NCI-H446 treated with DMSO at 0.1 percent for 48 hours (cell line): ENCODE results near the gene IFT22.
"Not testable (repeated sequence)": the region's sequence is repeated elsewhere in the genome, so short reads cannot be mapped to it uniquely, and the experiment has no call there.

Experiments used
- DNase-seq: peaks from one replicate; lab custom pipeline; 2025; lab: John Stamatoyannopoulos, UW

The IFT22 gene

DNA sequence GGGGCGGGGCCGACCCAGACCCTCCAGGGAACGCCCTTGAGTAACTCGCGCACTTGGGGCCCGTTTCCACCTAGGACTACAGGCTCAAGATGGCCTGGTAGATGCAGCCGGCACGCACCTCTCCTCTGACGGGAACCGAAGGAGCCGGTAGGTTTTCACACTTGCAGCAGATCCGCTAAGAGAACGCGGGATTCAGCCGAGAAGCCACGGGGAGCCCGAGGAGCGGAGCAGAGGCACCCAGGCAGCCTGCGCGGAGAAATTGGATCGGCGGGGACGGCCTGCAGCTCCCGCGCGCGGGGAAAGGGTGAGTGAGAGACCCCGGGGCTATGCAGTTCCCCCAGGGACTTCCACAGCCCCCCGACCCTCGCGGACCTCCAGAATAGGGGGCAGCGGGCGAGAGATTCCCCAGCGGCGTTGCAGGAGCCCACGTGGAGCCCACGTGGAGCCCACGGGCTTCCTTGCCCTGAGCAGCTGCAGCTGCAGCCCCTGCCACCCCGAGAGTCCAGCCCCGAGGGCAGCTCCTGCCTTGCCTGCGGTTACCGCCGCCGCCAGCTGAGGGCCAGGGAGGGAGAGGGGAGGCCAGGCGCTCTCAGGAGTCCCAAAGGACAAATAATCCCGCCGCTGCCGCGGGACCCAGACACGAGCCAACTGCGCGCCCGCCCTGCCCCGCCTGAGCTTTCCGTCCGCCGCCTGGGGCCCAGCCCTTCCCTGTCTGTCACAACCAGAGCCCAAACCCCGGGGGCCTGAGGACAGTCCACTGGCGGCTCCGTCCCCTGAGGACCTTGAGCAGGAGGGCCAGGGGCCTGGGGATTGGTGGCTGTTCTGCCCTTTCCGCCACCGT is 13.1 kb downstream of the IFT22 start:
- DNase-seq, result peak; percentile 16

DNA sequence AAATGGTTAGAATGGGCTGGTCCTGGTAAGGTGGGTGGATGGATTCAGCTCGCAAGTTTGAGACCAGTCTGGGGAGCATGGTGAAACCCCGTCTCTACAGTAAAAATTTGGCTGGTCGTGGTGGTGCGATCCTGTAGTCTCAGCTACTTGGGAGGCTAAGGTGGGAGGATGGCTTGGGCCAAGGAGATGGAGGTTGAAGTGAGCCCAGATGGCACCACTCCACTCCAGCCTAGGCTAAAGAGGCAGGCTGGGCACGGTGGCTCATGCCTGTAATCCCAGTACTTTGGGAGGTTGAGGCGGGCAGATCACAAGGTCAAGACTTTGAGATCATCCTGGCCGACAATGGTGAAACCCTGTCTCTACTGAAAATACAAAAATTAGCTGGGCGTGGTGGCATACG is 15.3 kb downstream of the IFT22 start:
- no peak for DNase-seq

DNA sequence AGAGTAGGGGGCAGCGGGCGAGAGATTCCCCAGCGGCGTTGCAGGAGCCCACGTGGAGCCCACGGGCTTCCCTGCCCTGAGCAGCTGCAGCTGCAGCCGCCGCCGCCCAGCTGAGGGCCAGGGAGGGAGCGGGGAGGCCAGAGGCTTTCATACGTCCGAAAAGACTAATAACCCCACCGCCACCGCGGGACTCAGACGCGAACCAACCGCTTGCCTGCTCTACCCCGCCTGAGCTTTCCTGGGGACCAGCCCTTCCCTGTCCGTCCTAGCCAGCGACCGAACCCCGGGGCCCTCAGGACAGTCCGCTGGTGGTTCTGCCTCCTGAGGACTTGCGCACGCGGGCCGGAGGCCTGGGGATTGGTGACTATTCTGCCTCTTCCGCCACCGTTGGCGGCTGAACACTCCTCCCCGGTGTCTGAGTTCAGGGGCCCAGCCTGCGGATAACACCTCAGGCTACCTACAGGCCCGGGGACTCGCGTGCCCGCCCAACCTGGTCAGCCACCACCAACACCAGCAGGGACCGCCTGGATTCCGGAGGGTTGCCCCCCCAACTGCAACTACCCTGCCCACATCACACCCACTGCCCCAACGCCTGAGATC is 18.4 kb downstream of the IFT22 start:
- no peak for DNase-seq

DNA sequence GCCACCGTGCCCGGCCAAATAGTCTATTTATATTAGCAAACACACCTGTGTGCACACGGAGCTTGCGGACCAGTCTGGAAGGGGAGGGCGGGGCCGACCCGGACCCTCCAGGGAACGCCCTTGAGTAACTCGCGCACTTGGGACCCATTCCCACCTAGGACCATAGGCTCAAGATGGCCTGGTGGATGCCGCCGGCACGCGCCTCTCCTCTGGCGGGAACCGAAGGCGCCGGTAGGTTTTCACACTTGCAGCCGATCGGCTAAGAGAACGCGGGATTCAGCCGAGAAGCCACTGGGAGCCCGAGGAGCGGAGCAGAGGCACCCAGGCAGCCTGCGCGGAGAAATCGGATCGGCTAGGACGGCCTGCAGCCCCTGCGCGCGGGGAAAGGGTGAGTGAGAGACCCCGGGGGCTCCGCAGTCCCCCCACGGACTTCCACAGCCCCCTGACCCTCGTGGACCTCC is 18.9 kb downstream of the IFT22 start:
- DNase-seq, result no peak

DNA sequence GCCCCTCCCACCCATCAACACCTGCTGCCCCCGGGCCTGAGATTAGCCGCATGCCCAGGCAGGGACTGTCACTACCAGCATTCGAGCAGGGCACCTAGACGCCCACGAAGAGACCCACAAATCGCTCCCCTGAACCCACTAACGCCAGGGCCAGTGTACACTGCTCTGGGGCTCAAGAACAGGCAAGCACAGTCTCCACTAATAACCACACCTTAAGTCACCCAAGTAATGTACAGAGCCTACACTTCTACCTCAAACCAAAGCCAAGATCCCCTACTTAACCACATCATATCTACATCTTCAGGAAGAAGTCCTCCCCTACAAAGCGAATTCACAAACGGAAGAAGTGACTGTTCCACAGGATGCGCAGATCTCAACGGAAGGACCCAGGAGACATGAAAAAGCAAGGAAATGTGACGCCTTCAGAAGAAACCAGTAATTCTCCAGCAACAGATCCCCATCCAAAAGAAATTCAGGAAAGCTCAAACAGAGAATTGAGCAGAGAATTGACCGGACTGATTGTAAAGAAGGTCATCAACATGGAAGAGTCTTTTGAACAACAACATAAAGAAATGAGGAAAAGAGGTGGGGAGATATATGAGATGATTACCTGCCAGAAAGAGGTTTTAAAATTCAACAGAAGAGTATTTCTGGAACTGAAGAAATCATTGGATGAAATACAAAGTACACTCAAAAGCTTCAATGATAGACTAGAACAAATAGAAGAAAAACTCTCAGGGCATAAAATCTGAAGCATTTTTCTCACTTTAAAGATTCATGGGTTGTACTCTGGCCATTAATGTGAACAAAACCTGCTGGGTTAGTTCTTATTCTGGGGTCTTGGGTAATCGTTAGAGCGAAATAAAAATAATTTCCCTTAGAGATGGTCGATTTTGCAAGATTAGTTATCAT is 20.9 kb downstream of the IFT22 start:
- no peak for DNase-seq

DNA sequence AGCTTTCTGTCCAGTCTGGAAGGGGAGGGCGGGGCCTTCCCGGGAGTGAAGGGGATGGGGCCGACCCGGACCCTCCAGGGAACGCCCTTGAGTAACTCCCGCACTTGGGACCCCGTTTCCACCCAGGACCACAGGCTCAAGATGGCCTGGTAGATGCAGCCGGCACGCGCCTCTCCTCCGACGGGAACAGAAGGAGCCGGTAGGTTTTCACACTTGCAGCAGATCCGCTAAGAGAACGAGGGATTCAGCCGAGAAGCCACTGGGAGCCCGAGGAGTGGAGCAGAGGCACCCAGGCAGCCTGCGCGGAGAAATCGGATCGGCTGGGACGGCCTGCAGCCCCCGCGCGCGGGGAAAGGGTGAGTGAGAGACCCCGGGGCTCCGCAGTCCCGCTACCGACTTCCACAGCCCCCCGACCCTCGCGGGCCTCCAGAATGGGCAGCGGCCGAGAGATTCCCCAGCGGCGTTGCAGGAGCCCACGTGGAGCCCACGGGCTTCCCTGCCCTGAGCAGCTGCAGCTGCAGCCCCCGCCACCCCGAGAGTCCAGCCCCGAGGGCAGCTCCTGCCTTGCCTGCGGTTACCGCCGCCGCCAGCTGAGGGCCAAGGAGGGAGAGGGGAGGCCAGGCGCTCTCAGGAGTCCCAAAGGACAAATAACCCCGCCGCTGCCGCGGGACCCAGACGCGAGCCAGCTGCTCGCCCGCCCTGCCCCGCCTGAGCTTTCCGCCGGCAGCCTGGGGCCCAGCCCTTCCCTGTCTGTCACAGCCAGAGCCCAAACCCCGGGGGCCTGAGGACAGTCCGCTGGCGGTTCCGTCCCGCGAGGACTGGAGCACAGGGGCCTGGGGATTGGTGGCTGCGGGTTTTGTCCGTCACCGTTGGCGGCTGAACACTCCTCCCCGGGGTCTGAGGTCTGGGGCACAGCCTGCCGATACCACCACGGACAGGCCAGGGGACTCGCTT is 21.8 kb downstream of the IFT22 start:
- DNase-seq, result no peak

DNA sequence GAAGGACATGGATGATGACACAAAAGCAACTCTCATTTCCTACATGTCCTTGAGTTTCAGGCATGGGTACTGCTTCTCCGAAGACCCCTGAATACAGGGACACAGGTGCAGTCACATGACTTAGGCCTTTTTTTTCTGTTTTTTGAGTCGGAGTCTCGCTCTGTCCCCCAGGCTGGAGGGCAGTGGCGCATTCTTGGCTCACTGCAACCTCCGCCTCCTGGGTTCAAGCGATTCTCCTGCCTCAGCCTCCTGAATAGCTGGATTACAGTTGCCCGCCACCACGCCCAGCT is 26.8 kb downstream of the IFT22 start:
- no peak for DNase-seq

DNA sequence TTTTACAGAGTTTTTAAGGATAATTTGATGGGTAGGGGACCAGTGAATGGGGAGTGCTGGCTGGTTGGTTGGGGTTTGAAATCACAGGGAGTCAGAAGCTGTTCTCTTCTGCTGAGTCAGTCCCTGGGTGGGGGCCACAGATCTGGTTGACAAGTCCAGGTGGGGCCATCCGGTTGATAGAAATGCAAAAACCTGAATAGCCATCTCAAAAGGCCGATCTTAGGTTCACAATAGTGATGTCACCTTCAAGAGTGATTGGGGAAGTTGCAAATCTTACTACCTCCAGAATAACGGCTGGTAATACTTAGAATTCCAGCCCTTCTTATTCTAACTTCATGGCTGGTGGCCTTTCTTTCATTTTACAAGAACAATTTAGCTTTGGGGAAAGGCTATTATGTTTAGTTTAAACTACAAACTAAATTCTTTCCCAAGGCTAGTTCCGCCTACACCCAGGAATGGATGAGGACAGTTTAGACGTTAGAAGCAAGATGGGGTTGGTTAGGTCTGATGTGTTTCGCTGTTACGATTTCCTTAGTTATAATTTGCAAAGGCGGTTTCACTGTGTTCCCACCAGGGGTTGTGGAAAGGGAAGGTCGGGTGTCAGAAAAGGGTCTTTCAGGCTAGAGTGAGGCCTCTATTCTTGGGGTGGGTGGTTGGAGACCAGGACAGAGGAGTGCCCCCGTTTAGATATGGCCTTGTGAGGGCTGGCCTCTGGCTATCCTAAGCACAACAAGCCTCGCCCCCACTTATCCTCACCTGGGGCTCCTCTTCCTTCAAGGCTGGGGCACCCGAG is 27.4 kb downstream of the IFT22 start:
- DNase-seq, result no peak

DNA sequence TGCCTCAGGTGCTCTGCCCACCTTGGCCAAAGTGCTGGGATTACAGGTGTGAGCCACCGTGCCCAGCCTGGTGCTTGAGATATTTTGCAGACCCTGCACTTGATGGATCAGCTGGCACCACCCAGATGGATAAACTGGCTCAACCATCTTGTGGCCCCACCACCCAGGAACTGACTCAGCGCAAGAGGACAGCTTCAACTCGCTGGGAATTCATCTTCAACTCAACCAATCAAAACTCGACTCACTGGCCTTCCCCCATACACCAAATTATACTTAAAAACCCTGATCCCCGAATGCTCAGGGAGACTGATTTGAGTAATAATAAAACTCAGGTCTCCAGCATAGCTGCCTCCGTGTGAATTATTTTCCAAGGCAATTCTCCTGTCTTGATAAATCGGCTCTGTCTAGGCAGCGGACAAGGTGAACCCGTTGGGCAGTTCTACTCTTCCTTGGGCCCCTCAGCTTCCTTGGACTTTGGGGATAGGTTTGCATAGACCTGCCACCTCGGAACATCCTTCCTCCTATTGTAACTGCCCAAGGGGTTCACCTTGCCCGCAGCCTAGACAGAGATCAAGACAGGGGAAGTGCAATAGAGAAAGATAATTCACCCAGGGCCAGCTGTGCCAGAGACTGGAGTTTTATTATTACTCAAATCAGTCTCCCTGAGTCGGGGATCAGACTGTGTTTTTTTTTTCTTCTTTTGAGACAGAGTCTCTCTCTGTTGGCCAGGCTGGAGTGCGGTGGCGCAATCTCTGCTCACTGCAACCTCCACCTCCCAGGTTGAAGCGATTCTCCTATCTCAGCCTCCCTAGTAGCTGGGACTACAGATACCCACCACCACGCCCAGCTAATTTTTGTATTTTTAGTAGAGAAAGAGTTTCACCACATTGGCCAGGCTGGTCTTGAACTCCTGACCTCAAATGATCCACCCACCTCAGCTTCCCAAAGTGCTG is 28.3 kb downstream of the IFT22 start:
- DNase-seq, result not testable (repeated sequence)

DNA sequence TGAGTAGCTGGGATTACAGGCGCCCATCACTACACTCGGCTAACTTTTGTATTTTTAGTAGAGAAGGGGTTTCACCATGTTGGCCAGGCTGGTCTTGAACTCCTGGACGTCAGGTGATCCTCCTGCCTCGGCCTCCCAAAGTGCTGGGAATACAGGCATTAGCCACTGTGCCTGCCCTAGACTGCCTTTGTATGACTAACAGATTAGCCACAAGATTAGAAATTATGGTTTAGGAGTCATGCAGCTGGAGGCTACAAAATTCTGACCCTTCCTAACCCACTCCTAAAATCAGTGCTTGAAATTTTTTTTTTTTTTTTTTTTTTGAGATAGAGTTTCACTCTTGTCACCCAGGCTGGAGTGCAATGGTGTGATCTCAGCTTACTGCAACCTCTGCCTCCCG is 29.0 kb downstream of the IFT22 start:
- DNase-seq, result not testable (repeated sequence)

DNA sequence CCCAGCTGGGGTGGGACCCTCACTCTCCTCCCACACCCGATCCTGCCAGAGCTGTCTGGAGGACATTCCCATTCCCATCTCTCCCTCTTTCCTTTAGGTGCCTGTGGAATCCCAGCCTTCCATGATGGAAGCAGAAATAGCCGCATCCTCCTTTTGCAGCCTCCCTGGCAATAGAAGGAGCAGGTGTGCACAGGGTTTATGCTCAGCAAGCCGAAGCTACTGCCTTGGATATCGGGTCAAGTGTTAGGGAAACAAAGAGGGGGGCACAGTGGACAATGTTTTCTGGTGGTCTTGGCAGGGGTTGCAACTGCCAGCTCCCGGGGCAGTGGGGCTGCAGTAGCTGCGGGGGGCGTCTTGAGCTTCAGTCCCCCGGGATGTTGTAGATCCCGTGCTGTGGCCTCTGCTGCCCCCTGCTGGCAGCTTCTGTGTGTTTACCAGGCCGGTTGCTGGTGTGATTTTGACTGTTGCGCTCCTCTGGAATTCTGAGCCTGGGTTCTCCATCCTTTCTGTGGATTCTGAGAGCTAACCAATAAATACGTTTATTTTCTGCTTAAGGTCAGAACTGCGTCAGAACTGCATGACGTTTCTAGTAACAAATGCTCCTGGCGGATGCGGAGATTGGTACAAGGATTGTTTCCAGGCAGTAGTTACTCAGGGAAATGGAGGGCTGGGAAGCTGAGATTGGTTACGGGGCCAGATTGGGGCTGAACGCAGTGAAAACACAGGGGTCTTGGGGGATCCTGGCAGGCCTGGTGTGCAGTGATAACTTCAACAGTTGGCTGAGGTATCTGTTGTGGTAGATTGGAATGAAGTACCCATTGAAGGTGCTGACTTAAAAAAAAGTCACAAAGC is 31.2 kb downstream of the IFT22 start:
- not testable (repeated sequence) for DNase-seq

DNA sequence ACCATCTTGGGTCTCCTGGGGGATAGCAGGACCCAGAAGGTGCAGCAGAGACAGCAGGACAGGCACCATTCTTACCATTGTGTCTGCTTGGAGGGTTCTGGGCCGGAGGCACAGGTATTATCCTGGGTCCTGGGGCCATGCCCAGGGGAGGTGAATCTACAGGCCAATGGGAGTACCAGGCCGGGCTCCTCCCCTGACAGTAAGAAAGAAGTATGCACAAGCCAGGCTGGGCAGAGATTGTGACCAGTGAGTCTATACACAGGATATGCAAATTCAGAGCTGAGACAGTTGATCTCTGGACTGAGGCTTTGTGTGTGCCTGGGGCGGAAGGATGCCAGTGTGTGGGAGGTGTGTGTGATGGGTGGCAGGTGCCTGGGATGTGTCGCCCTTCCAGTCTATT is 31.9 kb downstream of the IFT22 start:
- not testable (repeated sequence) for DNase-seq

DNA sequence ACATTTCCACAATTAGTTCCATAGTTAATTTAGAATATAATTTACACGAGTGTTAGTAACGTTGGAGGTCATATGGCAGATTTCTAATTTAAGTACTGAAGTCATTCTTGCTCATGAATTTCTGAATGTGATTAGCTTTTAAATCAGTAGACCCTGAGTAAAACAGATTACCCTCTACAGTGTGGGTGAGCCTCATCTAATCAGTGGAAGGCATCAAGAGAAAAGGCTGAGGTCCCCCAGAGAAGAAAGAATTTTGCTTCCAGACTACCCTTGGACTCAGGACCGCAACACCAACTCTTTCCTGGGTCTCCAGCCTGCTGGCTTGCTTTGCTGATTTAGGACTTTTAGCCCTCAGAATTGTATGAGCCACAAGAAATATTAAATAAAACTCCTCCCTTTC is 33.2 kb downstream of the IFT22 start:
- no peak for DNase-seq

DNA sequence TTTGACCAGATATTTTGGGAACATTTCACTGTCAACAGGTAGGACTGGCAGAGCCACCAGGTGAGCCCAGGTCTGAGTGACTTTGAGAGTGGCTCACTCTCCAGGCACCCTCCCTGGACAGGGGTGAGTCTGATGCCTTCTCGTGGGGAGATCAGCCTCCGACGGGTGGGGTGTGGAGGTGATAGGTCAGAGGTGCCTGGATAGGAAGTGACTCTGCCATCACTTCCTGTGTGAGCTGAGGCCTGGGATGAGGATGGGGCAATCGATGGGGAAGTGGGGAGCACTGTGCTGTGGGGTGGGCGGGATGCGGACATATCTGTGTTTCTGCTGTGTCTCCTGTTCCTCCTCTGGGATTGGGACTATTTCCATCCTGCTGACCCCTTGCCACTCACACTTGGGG is 34.6 kb downstream of the IFT22 start:
- no peak for DNase-seq

DNA sequence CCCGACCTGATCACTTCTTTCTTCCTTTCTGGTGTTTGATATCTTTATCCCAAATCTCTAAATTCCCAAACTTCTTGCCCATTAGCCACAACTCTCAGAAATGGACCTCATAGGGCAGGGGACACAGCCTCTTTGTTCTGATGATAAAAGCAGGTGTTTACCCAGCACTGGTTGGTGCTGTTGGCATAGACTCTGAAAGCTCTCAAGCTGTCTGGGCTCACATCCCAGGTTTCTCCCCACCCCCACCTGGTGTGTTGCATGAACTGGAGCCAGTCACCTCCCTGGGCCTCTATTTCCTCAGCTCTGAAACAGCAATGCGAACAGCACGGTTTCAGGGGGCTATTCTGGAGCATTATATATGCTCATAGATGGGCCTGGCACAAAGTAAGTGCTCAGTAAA is 35.7 kb downstream of the IFT22 start:
- DNase-seq, result not testable (repeated sequence)

DNA sequence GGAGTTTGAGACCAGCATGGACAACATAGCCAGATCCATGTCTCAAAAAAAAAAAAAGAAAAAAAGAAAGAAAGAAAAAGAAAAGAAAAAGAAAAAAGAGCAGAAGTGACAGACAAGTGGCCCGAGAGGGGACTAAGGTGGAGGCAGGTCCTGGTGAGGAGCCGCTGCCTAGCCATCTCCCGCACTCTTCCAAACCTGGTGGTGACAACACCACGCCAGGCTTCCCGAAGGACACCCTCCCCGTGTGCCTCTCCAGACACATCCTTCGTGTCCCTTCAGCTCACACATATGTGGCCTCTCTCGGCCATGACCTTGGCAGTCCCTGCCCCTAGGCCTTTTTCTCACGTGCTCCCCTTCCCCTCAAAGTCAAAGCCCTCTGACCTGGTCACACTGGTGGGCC is 36.4 kb downstream of the IFT22 start:
- no peak for DNase-seq

DNA sequence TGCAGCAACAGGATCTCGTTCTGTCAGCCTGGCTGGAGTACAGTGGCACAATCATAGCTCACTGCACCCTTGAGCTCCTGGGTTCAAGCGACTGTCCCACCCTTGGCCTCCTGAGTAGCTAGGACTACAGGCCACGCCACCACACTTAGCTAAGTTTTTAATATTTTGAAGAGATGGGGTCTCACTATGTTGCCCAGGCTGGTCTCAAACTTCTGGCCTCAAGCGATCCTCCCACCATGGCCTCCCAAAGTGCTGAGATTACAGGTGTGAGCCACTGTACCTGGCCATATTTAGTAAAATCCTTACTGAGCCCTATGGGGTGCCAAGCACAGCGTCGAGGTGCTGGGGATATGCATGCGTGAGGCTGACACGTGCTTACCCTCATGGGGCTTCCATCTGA is 40.7 kb downstream of the IFT22 start:
- not testable (repeated sequence) for DNase-seq

DNA sequence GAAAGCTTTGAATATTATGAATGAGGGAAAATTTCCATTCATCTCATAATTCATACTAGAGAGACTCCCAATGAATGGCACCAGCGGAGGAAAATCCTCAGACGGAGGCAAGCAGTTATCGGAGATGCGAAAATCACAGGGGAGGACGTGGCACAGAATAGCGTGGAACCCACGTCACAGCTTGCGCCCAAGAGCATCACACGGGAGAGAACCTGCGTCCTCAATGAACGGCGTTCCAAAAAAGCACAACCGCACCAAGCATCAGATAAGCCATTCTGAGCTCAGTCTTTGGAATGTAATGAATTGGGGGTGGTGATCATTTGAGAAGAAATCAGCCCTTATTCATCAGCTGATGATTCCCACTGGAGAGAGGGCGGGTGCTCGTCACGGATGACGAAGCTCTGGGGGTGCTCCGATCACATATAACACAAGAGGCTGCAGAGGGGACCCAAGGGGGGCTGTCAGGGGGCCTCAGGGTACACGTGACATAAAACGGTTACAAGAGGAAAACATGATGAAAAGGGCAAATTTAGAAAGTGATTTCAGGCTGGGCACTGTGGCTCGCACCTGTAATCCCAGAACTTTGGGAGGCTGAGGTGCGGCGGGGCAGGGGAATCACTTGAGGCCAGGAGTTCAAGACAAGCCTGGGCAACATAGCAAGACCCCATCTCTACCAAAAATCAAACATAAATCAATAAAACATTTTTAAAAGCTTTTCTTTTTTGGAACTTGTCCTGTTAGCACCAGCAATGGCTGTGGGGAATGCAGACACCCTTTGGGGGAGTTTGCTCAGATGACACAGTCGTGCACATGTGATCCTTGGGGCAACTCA is 42.9 kb downstream of the IFT22 start:
- no peak for DNase-seq
